K562 (cell line): Measurements from ENCODE around the gene CHMP2A. TPM values are rescaled to one million over a fixed set of nuclear protein-coding genes. Genes with fewer than 3 reads are reported as not detected.

ENCODE experiments used
- ARID1B ChIP-seq: fragments of 450-650 bp; IDR thresholded peaks from 2 replicates; pipeline ENCODE4 v1.6.1; 2016; ENCODE audit warnings: antibody characterized with exemption, mild to moderate bottlenecking, inconsistent platforms
- CCNT2 ChIP-seq: IDR thresholded peaks from 2 replicates; pipeline ENCODE4 v1.6.1; 2011; ENCODE audit warnings: borderline replicate concordance, low read depth, mild to moderate bottlenecking, moderate library complexity, mixed read lengths, low read length; ENCODE audit not compliant: insufficient read length; ENCODE audit errors: extremely low read depth
- ETV5 ChIP-seq: sonication (generic); formaldehyde crosslinking; IDR thresholded peaks from 2 replicates; pipeline ENCODE4 v1.4.0; 2020; ENCODE audit warnings: low read depth, mild to moderate bottlenecking, missing genetic modification reagents
- GMEB1 ChIP-seq: fragments of 250-450 bp; sonication (Bioruptor Pico); IDR thresholded peaks from 2 replicates; pipeline ENCODE4 v1.4.0; 2020; ENCODE audit warnings: mild to moderate bottlenecking
- HMG20A ChIP-seq: fragments of 450-650 bp; formaldehyde crosslinking; conservative IDR thresholded peaks from 2 replicates; pipeline ENCODE4 v1.4.0; 2020; ENCODE audit warnings: mild to moderate bottlenecking, mixed read lengths
- LARP7 ChIP-seq: fragments of 450-650 bp; IDR thresholded peaks from 2 replicates; pipeline ENCODE4 v1.6.1; 2016
- NFYB ChIP-seq: IDR thresholded peaks from 2 replicates; pipeline ENCODE4 v1.6.1; 2011; ENCODE audit warnings: mild to moderate bottlenecking, moderate library complexity; ENCODE audit not compliant: insufficient read length; ENCODE audit errors: extremely low read depth
- RB1 ChIP-seq: fragments of 450-650 bp; IDR thresholded peaks from 2 replicates; pipeline ENCODE4 v1.6.1; 2017; ENCODE audit warnings: low read depth, mild to moderate bottlenecking
- STAG1 ChIP-seq: sonication (generic); formaldehyde crosslinking; IDR thresholded peaks from 2 replicates; pipeline ENCODE4 v1.5.0; 2020; ENCODE audit warnings: missing genetic modification reagents, borderline replicate concordance
- ZBTB11 ChIP-seq, 3 experiments: fragments of 200-800 bp in 1 of 3; fragments of 250-450 bp in 1 of 3; fragments of 450-650 bp in 1 of 3; sonication (Bioruptor Pico) in 1 of 3; sonication (Bioruptor generic) in 1 of 3; formaldehyde crosslinking in 1 of 3; IDR thresholded peaks; 2 replicates each; pipeline versions ENCODE4 v1.6.1 to v1.8.0; 2016 to 2022; ENCODE audit warnings: mild to moderate bottlenecking in 2 of 3, missing genetic modification characterization in 2 of 3, missing compliant biosample characterization in 1 of 3, moderate library complexity in 1 of 3
- ZNF318 ChIP-seq, 2 experiments: fragments of 450-650 bp; IDR thresholded peaks; 2 replicates each; pipeline ENCODE4 v1.6.1; 2016; ENCODE audit warnings: mild to moderate bottlenecking in 2 of 2, borderline replicate concordance in 1 of 2, low read depth in 1 of 2, moderate library complexity in 1 of 2
- ZNF436 ChIP-seq: fragments of 250-450, 450-650 bp; sonication (Bioruptor Pico); formaldehyde crosslinking; IDR thresholded peaks from 2 replicates; pipeline ENCODE4 v1.7.0; 2020; ENCODE audit warnings: mild to moderate bottlenecking
- polyA plus RNA-seq, 8 experiments: library from polyadenylated mRNA; depleted of rRNA in 4 of 8; stranded (reverse) in 5 of 8; unstranded in 3 of 8; fragments of >200 nt; fragmentation: Nextera tagmentation in 2 of 8; fragmentation: Illumina TruSeq in 1 of 8; extraction: Ambion mirVana in 2 of 8; extraction: Trizol in 1 of 8; gene quantifications; 2 replicates each; pipeline versions ENCODE4 v1.2.1 to v1.2.3, GENCODE V29; 2011 to 2014; ENCODE audit warnings: inconsistent platforms in 1 of 8, missing spikeins in 1 of 8
- total RNA-seq, 7 experiments: library from RNA; depleted of rRNA in 6 of 7; stranded (reverse); fragments of >200 nt in 6 of 7; fragmentation: Illumina TruSeq in 2 of 7; extraction: Trizol in 2 of 7; gene quantifications; 2 replicates each; pipeline versions ENCODE4 v1.2.1 to v1.2.3, GENCODE V29; 2011 to 2021; ENCODE audit warnings: low replicate concordance in 1 of 7

CHMP2A gene
- total and polyA plus RNA-seq, 9 of the 15 experiments (the other 6 are each of a cell fraction or from before 2014, with no cell fraction given), result 57.6 to 159 (median 87.2) TPM

- TF ChIP-seq ZBTB11 (CRISPR knock-in tag; IDR thresholded peaks at IDR 0.05), result peak; percentile 68 to 98 (median 85); a peak in 5 of 6 replicates
- TF ChIP-seq ETV5 (CRISPR knock-in tag), result peak; percentile 60; the same call in 1 of the 2 replicates
- no peak for TF ChIP-seq HMG20A (CRISPR knock-in tag)
- TF ChIP-seq CCNT2, result peak; percentile 94
- no peak for TF ChIP-seq NFYB
- TF ChIP-seq ZNF318 (IDR thresholded peaks at IDR 0.05; ENCODE audit: borderline replicate concordance in 1 of 2, low read depth in 1 of 2), result no peak
- peak; percentile 76 for TF ChIP-seq GMEB1 (CRISPR knock-in tag)
- no peak for TF ChIP-seq STAG1 (CRISPR knock-in tag)
- no peak for TF ChIP-seq LARP7
- TF ChIP-seq RB1, result peak; percentile 69
- 0 out of 2 replicates have a peak, but pooled peaks have one; percentile 14 for TF ChIP-seq ZNF436 (CRISPR knock-in tag)
- 0 out of 2 replicates have a peak, but pooled peaks have one; percentile 24 for TF ChIP-seq ARID1B
These were observed at the start of gene CHMP2A (continued) for GRCh38 chr19:58554494-58555368.
